Panc1 (cell line): ENCODE results near the gene ZFYVE27. TPM values are rescaled to one million over a fixed set of nuclear protein-coding genes. Genes with fewer than 3 reads are reported as not detected.

ENCODE experiments used
- ATAC-seq: fragments of 200-7000 bp; cut with Tn5 transposase; 2 replicates; pipeline ENCODE4 v1.9.1; 2020; ENCODE audit warnings: mild to moderate bottlenecking, moderate library complexity
- BruUV-seq: library from RNA; stranded (reverse); fragments of 400-500 nt; replicated peaks from 2 replicates; lab custom pipeline; 2021; lab: Mats Ljungman, UMichigan
- CTCF ChIA-PET: fragments of 300-600 bp; sonication (Branson Sonifier 250); formaldehyde crosslinking; loops from one replicate; lab custom pipeline; 2022; ENCODE audit warnings: antibody characterized with exemption; lab: Charles Lee
- POLR2A ChIA-PET: fragments of 300-600 bp; sonication (Branson Sonifier 250); formaldehyde crosslinking; loops from one replicate; lab custom pipeline; 2022; ENCODE audit warnings: antibody characterized with exemption; lab: Charles Lee
- DNase-seq: peaks from one replicate; pipeline ENCODE4 v3.0.0-alpha.2; 2010; ENCODE audit warnings: low read depth, low spot score
- H3K27ac ChIP-seq: 2 replicates; pipeline ENCODE4 v1.5.1; 2011; ENCODE audit warnings: mild to moderate bottlenecking, low read length, inconsistent platforms
- H3K27me3 ChIP-seq: fragments of 200-500 bp; sonication (Bioruptor generic); 2 replicates; pipeline ENCODE4 v1.6.0; 2014; ENCODE audit warnings: low read length, inconsistent platforms; ENCODE audit not compliant: control insufficient read depth, insufficient read depth
- H3K36me3 ChIP-seq: fragments of 200-500 bp; sonication (Bioruptor generic); 2 replicates; pipeline ENCODE4 v1.5.1; 2014; ENCODE audit warnings: inconsistent platforms, mild to moderate bottlenecking, low read length, moderate library complexity; ENCODE audit not compliant: control insufficient read depth, insufficient read depth
- H3K4me1 ChIP-seq: 2 replicates; pipeline ENCODE4 v1.5.1; 2011; ENCODE audit warnings: inconsistent platforms, mild to moderate bottlenecking, low read length, moderate library complexity; ENCODE audit not compliant: control insufficient read depth, insufficient read depth
- H3K4me3 ChIP-seq, 2 experiments: 2 replicates each; pipeline ENCODE4 v1.5.1; 2011 to 2012; ENCODE audit warnings: low read depth in 2 of 2, low read length in 2 of 2, mild to moderate bottlenecking in 2 of 2, inconsistent platforms in 1 of 2, moderate library complexity in 1 of 2
- H3K9me3 ChIP-seq: fragments of 200-500 bp; sonication (Bioruptor generic); 2 replicates; pipeline ENCODE4 v1.5.1; 2014; ENCODE audit warnings: low read depth, mild to moderate bottlenecking, inconsistent platforms, low read length, moderate library complexity; ENCODE audit not compliant: control insufficient read depth, insufficient read depth
- CTCF ChIP-seq: fragments of 450-650 bp; IDR thresholded peaks from 2 replicates; pipeline ENCODE4 v1.5.1; 2017; ENCODE audit warnings: mild to moderate bottlenecking
- POLR2AphosphoS5 ChIP-seq: IDR thresholded peaks from 2 replicates; pipeline ENCODE4 v1.6.1; 2012; ENCODE audit warnings: mild to moderate bottlenecking, low read depth, low read length, moderate library complexity
- REST ChIP-seq, 2 experiments: IDR thresholded peaks; 2 replicates each; pipeline ENCODE4 v1.6.1; 2011 to 2012; ENCODE audit warnings: low read depth in 2 of 2, control low read depth in 1 of 2, low read length in 1 of 2, mild to moderate bottlenecking in 1 of 2, moderate library complexity in 1 of 2; ENCODE audit not compliant: insufficient read depth in 1 of 2
- SIN3A ChIP-seq: IDR thresholded peaks from 2 replicates; pipeline ENCODE4 v1.6.1; 2012; ENCODE audit warnings: low read depth, mild to moderate bottlenecking, low read length, moderate library complexity, borderline replicate concordance; ENCODE audit not compliant: insufficient read depth
- TCF7L2 ChIP-seq: IDR thresholded peaks from 2 replicates; pipeline ENCODE4 v1.6.1; 2011; ENCODE audit warnings: mild to moderate bottlenecking, low read depth, low read length, inconsistent platforms
- in situ Hi-C: cut with HindIII; loops from 2 replicates; pipeline ENCODE4 v1.10.0; 2016; ENCODE audit warnings: low sequenced_read_pairs, low pct_unique_long_range_greater_than_20kb
- intact Hi-C: fragments of 100-400 bp; cut with micrococcal nuclease; formaldehyde crosslinking; loops from one replicate; pipeline ENCODE4 v1.10.0; 2022; ENCODE audit not compliant: unreplicated experiment
- total RNA-seq: library from RNA; stranded (reverse); gene quantifications from one replicate; pipeline ENCODE4 v1.2.1, GENCODE V29; 2021; ENCODE audit not compliant: unreplicated experiment

Gene ZFYVE27
- total RNA-seq, 1 experiment from 2014 or later: 37.9 TPM

- H3K27me3 ChIP-seq: no peaks in the 10 kb centered on the region
- CTCF ChIA-PET: no interaction called here
- POLR2A ChIA-PET: interaction anchor here (0.6 kb wide), 1 partner anchor 61 kb away, joined by 3 read pairs; no protein-coding TSS in a partner anchor
- in situ Hi-C loops (no loop called here), intact Hi-C loops (no loop called here)
- no peak overlapping the region for H3K4me3 ChIP-seq
- no peaks in the 10 kb centered on the region; the same call in 1 of the 2 replicates for H3K4me1 ChIP-seq
- no peaks in the 10 kb centered on the region for H3K9me3 ChIP-seq
- peaks cover 30% of the 10 kb centered on the region for H3K36me3 ChIP-seq
- TF ChIP-seq REST (IDR thresholded peaks at IDR 0.05; ENCODE audit: insufficient read depth in 1 of 2, low read depth in 2 of 2, low read length in 1 of 2) (no peak), CTCF (no peak), SIN3A (no peak), TCF7L2 (no peak), POLR2AphosphoS5 (no peak)
- no TSS peak for BruUV-seq
- DNase-seq (no peak), ATAC-seq (no peak)
- no peak overlapping the region for H3K27ac ChIP-seq
These were observed 7.6 kb downstream of the ZFYVE27 start for GRCh38 chr10:97744405-97745035.

GRCh38 chr10:97747573-97747972, 10.6 kb downstream of the ZFYVE27 start:
- H3K9me3 ChIP-seq: no peaks in the 10 kb centered on the region
- H3K27me3 ChIP-seq: no peaks in the 10 kb centered on the region
- no peaks in the 10 kb centered on the region for H3K4me1 ChIP-seq
- H3K4me3 ChIP-seq: no peak overlapping the region
- ChIA-PET CTCF (no interaction called here), POLR2A (no interaction called here)
- DNase-seq: no peak
- no TSS peak for BruUV-seq
- in situ Hi-C loops (no loop called here), intact Hi-C loops (no loop called here)
- H3K36me3 ChIP-seq: peaks cover 32% of the 10 kb centered on the region
- ATAC-seq: no peak
- no peak for TF ChIP-seq REST (IDR thresholded peaks at IDR 0.05; ENCODE audit: insufficient read depth in 1 of 2, low read depth in 2 of 2, low read length in 1 of 2)
- no peak overlapping the region for H3K27ac ChIP-seq
